Stimulated activated naive CD4-positive, alpha-beta T cell (primary cell): ENCODE measurements around the gene SYNGR3.
"Not testable (repeated sequence)": the region's sequence is repeated elsewhere in the genome, so short reads cannot be mapped to it uniquely, and the experiment has no call there.

Experiments
- DNase-seq, 6 experiments: peaks; one replicate each; lab custom pipeline; 2025; lab: John Stamatoyannopoulos, UW

Gene SYNGR3

DNA sequence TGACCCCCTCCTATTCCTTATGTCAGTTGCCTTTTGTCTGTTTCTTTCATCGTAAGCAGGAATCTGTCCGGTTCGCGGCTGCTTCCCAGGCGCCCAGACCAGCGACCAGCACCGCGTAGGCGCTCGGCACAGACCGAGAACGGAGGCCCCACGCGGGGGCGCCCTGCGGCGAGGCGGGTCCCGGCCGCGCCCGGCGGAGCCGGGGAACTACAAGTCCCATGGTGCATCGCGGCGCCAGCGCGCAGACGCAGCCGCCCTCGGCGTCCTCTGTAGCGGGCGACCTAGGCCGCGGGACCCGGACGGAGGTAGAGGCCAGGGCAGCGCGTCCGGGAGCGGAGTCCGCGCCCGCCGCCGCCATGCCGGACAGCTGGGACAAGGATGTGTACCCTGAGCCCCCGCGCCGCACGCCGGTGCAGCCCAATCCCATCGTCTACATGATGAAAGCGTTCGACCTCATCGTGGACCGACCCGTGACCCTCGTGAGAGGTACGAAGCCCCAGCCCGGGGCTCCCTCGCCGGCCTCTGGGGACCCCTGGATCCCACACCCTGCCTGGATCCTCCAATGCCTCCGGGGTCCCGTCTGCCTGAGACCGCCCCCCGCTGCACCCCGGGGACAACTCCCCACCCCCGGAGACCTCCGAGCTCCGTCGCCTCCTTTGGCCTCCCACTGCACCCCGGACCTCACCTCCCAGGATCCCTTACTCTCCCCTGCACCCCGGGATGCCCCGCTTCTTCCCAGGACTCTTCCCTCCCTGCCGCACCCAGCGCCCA lies 30.3 kb upstream of the SYNGR3 start, which contains the start of gene NDUFB10:
Gene NDUFB10 (plus strand): TSS at position 270 of the 771 bp plus-strand sequence. CDS start 87 bp downstream, at position 357.
- peak; percentile 71 to 91 (median 87) for DNase-seq

DNA sequence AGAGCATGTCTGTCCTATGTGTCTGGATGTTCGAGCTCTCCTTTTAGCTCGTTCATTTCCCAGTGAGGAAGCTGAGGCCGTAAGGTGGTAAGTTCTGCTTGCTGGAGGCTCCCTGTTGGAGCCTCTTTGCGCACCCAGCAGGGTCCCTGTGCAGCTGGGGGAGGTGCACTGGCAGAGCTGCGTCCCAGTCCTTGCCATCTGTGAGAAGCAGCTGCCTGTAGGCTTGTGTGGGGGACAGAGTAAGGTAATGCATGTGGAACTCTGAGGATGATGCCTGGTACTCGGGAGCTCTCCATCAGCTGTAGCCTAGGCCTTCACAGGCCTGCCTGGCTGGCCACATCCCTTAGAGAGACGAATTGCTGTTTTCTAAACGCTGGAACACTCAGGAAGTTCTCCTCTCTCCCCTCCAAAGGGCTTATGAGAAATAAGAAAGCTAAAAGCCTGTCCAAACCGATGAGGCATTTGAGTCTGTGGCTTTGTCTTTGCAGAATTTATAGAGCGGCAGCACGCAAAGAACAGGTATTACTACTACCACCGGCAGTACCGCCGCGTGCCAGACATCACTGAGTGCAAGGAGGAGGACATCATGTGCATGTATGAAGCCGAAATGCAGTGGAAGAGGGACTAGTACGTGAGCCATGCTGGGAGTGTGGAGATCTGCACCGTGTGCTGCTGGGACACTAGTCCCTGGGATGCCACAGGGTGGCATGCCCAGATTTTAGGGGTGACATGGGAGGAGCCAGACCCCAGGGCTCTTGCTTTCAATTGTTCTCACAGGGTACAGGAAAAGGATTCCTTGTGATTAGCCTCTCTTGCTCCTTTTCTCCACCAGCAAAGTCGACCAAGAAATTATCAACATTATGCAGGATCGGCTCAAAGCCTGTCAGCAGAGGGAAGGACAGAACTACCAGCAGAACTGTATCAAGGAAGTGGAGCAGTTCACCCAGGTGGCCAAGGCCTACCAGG lies 28.8 kb upstream of the SYNGR3 start:
- DNase-seq: peak in 1 of 6 experiments; percentile 52

DNA sequence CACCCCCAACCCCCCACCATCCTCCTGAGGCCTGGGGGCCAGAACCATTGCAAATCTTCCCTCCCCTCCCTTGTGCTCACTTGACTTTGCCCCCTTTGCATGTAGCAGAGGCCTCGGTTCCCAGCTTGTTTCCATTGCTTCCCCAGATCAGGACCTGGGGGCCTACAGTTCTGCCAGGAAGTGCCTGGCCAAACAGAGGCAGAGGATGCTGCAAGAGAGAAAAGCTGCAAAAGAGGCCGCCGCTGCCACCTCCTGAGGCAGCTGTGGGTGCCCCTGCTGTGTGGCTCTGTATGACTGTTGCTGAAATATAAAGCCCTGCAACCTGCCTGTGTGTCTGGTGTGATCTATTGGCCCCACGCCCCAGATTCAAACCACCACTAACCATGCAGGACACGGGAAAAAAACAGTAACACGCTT lies 28.1 kb upstream of the SYNGR3 start:
- DNase-seq: no peak

DNA sequence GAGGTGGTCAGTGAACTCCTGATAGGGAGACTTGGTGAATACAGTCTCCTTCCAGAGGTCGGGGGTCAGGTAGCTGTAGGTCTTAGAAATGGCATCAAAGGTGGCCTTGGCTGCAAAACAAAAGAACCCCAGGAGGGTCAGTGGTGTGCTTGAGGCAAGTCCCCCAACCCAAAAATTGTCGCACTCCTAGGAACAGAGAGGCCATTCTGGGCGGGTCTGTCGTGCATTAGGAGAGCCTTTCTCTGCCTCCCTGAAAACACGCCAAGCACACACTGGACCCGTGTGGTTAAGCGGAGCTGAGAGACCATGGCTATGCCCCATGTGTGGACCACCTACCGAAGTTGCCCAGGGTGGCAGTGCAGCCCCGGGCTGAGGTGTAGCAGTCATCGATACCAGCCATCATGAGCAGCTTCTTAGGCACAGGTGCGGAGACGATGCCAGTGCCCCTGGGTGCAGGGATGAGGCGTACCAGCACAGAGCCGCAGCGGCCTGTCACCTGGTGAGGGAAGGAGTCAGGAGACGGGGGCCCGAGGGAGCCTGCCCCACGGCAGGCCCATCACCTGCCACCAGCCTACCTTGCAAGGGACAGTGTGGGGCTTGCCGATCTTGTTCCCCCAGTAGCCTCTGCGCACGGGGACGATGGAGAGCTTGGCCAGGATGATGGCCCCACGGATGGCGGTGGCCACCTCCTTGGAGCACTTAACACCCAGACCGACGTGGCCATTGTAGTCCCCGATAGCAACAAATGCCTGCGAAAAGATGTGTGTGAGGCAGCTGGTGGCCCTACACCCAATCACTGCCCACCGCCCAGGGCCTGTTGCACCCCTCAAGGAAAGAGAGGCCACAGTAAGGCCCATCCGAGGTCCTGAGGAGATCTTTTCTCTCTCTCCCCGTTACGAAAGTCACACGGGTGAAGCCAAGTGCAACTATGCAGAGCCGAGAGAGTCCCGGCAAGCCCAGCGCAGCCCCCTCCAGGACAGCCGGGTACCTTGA lies 27.3 kb upstream of the SYNGR3 start:
- DNase-seq: not testable (repeated sequence)

DNA sequence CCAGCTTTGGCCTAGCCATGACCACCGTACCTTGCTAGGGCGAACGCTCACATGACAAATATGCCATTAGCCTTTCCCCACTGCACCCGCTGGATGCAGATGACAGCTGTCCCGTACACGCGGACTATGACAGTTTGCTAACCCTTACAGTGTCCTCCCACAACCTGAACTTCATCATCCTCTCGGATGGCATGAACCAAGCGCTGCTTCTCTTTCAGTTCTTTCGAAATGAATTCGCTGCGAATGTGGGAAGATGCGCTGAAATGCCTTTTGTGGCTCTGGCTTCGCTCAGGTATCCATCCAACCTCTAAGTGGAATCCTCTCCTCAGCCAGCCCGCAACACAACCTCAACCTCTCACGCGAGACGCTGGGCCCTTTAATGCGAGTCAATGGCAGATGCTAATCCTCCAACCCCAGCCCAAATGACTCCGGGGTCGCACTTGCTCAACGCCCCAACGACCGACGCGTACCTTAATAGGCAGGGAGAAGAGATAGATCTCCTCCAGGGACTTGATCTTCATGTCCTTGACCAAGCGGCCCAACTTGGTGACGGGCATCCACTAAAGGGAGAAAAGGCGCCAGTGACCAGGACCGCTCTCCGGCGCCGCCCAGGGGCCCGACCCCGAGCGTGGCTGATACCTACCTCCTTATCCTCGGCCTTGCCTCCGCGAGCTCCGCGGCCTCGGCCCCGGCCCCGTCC lies 25.8 kb upstream of the SYNGR3 start:
- peak in 2 of 6 experiments; percentile 60 to 79 for DNase-seq

DNA sequence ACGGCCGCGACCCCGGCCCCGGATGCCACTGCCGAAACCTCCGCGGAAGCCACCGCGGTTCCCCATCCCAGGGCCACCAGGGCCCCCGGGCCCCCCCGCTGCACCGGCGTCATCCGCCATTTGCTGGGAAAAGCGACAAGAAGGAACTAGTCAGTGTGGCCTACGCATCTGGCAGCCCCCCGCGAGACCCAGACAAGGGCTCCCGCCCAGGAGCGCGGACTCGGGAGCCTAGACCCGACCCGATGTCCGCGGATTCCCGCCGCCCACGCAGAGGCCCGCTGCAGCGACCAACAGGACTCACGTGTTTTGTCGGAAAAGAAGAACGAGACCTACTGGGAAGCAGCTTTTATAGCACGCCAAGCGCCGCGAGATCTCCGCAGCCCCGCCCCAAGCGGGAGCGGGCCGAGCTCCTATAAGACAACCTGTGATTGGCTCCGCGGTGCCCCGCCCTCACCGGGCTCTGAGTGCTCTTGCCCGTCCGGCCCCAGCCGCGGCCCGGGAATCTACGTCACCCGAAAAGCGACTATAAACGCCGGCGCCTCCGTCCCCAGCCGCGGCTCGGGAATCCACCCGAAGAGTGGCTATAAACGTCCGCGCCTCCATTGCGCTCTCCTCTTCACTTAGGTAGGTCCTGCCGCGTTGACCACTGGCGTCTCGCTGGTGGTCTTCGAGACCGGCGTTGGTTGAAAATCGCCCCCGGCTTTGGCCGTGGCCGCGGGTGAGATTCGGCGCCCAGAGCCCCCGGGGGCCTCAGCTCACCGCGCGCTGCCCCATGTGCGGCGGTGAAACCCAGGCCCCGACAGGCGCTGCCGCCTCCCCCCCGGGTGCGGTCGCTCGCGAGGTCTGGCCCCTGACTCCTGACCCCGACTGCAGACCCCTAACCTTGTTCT lies 25.0 kb upstream of the SYNGR3 start, which contains the start of gene RPS2:
Gene RPS2 (minus strand): TSS at position 321 of the 890 bp plus-strand sequence. CDS start 201 bp downstream, at position 120.
- DNase-seq: peak; percentile 96 to 99 (median 98)

DNA sequence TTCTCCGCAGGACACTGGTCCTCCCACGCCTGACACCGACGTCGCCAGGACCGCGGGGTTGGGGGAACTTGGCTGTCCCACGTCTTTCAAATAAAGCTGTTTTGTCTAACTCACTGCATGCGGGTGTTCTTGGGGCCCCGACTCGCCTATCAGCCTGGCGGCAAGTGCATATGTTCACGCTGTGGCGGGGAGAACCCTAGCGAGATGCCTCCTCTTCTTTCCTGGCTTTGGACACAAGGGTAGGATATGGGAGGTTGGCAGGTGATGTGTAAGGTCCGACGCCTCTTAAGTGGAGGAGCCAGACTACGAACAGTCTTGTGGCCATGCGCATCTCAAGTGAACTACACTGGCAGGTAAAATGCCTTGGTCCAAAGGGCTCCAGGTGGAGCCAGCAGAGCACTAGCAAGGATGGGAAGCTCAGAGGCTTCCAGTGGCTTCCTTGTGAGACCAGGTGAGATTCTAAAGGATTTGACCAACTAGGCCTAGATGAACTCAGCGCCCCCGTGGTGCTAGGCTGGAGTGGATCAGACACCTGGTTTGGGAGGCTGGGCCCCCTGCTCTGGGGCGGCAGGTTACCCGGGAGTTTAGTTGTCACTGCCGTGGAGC lies 24.3 kb upstream of the SYNGR3 start:
- no peak for DNase-seq

DNA sequence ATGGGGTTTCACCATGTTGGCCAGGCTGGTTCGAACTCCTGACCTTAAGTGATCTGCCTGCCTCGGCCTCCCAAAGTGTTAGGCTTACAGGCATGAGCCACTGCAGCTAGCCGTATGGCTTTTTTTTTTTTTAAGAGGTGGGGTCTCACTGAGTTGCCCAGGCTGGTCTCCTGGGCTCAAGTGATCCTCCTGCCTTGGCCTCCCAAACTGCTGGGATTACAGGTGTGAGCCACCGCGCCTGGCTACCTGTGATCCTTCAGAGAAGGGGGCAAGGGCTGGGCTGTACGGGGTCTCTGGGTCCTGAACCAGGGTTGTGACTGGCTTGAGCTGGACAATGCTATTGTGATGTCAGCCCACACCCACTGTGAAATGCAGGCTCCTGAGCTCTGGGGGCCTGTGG lies 23.3 kb upstream of the SYNGR3 start, which contains the start of gene RNF151:
Gene RNF151 (plus strand): TSS at position 397 of the 400 bp plus-strand sequence. CDS start 26 bp downstream, outside the sequence.
- DNase-seq: no peak

DNA sequence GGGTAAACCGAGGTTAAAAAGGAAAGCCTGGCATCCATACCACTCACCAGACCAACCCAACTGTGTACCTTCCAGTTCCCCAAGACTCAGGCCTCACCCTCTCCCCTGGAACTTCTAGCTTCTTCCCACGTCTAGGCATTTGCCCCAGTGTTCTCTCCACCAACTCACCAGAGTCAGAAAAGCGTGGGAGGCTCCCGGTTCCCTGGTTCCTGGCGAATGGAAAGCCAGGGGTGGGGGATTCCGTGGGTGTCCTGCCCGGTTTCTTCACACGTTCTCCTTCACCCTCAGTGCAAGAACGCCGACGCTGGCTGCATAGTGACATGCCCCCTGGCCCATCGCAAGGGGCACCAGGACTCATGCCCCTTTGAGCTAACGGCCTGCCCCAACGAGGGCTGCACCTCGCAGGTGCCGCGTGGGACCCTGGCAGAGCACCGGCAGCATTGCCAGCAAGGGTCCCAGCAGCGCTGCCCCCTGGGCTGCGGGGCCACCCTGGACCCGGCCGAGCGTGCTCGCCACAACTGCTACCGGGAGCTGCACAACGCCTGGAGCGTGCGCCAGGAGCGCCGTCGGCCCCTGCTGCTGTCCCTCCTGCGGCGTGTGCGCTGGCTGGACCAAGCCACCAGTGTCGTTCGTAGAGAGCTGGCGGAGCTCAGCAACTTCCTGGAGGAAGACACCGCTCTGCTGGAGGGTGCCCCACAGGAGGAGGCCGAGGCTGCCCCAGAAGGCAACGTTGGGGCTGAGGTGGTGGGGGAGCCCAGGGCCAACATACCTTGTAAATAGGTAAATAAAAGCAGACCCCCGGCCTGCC lies 21.4 kb upstream of the SYNGR3 start:
- DNase-seq: no peak

DNA sequence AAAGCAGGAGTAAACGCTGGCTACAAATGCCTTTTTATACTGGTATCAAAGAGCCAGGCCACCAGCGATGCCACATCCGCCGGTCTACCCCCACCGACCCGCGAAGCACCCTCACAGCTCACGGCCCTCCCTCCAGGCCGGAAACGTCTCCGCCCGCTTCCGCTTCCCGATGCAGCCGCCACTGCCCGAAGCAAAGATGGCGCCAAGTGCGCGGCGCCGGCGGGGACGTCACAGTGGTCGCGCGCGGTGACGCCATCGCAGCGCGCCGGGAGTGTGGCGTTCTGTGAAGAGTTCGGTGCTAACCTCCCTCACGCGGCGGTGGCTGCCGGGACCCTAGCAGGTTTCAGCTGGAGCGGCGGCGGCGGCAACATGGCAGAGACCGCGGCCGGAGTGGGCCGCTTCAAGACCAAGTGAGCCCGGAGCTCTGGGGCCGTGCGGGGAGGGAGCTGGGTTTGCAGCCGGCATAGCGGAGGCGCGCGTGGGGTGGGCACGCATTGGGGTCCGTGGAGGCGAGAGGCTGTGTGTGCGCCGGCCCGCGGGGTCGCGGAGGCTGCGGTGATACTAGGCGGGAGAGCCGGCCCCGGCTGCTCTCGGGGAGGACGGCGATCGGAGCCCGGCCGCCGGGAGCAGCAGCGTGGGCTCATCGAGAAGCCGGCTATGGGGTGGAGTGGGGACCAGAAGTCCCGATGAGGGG lies 17.8 kb upstream of the SYNGR3 start, which contains the start of gene TBL3:
Gene TBL3 (plus strand): TSS at position 258 of the 694 bp plus-strand sequence. CDS start 112 bp downstream, at position 370.
- DNase-seq: peak; percentile 93 to 97 (median 95)

DNA sequence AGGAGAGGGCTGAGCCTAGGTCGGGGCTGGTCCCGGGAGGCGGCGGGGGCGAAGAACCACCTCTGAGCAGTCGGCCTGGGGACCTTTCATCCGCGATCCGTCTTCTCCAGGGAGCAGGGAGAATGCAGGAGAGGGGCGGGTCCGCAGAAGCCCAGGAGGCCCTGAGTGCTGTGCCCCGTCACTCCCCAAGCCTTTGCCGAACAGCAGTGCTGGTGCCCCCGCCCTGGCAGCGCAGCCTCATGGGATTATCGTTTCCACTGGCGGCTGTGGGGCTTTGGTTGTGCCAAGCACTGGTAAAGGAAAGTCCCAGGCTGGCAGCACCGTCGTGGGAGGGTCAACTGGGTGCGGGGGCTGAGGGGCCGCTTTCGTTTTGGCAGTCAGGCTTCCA lies 17.3 kb upstream of the SYNGR3 start:
- DNase-seq: peak in 1 of 6 experiments; percentile 16

DNA sequence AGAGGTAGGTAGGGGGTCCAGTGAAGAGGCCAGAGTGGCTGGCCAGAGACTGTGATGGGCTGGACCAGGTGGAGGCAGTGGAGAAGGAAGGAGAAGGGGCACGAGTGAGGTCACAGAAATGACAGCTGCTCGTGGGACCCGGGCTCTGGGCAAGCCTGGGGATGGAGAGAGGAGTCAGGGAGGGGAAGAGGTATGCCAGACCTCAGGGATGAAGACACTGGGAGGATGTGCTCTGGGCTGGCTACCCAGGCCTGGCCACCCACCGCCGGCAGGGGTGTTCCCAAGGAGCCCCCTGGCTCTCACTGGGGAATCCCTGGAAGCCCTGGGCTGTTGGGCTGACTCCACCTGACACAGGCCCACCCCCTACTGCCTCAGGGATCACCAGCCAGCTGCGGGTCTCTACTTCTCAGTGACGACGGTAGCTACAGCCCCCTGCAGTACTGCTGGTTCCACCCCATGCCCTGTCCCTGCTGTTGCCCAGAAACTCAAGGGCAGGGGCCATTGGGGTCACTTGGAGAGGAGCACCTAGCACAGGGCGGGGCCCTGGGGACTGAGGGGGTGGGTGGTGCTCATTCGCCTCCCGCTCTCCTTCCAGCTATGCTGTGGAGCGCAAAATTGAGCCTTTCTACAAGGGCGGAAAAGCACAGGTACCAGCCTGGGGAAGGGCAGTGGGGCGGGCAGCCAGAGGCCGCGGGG lies 16.2 kb upstream of the SYNGR3 start:
- no peak for DNase-seq

DNA sequence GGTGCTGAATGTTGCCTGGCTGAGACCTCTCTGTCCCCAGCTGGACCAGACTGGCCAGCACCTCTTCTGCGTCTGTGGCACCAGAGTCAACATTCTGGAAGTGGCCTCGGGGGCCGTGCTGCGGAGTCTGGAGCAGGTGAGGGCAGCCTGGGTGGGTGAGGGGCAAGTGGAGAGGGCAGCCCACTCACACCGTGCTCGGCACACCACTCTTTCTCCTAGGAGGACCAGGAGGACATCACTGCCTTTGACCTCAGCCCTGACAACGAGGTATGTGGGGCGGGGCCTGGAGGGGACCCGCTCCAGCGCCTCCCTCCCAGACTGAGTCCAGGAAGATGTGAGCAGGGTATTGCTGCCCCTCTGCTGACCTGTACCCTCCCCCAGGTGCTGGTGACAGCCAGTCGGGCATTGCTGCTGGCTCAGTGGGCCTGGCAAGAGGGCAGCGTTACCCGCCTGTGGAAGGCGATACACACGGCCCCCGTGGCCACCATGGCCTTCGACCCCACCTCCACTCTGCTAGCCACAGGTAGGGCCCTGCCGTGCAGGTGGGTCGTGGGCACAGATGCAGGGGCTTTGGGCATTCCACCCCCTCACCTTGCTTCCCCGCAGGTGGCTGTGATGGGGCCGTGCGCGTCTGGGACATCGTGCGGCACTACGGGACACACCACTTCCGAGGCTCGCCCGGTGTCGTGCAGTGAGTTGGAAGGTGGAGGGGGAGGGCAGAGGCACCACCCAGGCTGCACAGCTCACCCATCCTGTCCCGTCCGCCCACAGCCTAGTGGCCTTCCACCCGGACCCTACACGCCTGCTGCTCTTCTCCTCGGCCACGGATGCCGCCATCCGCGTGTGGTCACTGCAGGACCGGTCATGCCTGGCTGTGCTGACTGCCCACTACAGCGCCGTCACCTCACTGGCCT lies 15.4 kb upstream of the SYNGR3 start:
- DNase-seq: no peak

DNA sequence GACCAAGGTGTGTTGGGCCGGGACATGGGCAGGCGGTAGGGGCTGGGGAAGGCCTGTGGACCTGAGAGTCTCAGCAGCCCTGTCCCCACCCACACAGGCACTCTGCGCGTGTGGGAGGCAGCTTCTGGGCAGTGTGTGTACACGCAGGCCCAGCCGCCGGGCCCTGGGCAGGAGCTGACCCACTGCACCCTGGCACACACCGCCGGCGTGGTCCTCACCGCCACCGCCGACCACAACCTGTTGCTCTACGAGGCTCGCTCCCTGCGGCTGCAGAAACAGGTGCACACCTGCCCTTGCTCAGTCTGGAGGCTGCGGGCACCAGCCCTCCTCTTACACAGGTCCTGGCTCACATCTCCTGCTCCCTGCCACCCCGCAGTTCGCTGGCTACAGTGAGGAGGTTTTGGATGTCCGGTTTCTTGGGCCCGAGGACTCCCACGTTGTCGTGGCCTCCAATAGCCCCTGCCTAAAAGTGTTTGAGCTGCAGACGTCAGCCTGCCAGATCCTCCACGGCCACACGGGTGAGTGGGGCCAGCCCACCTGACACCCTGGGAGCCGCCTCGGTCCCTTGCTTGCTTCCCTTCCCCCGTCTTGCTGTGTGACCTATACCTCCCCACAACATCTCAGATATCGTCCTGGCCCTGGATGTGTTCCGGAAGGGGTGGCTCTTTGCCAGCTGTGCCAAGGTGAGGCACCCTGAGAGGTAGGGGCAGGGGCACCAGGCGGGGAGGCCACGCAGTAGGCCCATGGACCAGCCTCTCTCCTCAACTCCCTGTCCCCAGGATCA lies 14.1 kb upstream of the SYNGR3 start:
- DNase-seq: no peak

DNA sequence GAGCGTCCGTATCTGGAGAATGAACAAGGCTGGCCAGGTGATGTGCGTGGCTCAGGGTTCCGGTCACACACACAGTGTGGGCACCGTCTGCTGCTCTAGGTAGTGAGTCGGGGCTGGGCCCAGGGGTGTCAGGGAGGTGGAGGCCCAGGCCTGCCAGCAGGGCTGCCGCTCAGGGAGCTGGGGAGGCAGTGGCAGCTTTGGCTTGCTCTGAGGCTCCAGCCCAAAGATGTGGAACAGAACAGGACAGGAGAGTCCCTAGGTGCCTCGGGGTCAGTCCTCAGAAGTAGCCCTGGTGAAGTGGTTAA lies 13.6 kb upstream of the SYNGR3 start:
- DNase-seq: no peak
